Amniotic stem cell (primary cell): ENCODE measurements around the gene AMBP.

Source experiments
- DNase-seq: peaks from one replicate; lab custom pipeline; 2025; lab: John Stamatoyannopoulos, UW

Gene AMBP

GRCh38 chr9:114078021-114078780, at the start of gene AMBP:
TSS of gene AMBP (minus strand) at chr9:114078300. CDS start at chr9:114078209, 91 bp downstream.
- no peak for DNase-seq

- DNase-seq, result no peak
These were observed 48.4 kb upstream of the AMBP start for GRCh38 chr9:114126247-114127060.

- no peak for DNase-seq
These were observed 47.4 kb upstream of the AMBP start for GRCh38 chr9:114125476-114126013.

GRCh38 chr9:114124666-114125475, 46.8 kb upstream of the AMBP start:
- no peak for DNase-seq

GRCh38 chr9:114124138-114124537, 46.0 kb upstream of the AMBP start:
- DNase-seq, result no peak

GRCh38 chr9:114123031-114123977, 45.2 kb upstream of the AMBP start:
- no peak for DNase-seq

GRCh38 chr9:114122136-114123027, 44.3 kb upstream of the AMBP start:
- DNase-seq, result no peak

- no peak for DNase-seq
These were observed 43.4 kb upstream of the AMBP start for GRCh38 chr9:114121227-114122135.

GRCh38 chr9:114120192-114121014, 42.3 kb upstream of the AMBP start:
- no peak for DNase-seq

- no peak for DNase-seq
These were observed 41.4 kb upstream of the AMBP start for GRCh38 chr9:114119242-114120191.

GRCh38 chr9:114117996-114118830, 40.1 kb upstream of the AMBP start:
- no peak for DNase-seq

- DNase-seq, result no peak
These were observed 39.5 kb upstream of the AMBP start for GRCh38 chr9:114117614-114117995.

- DNase-seq, result no peak
These were observed 38.1 kb upstream of the AMBP start for GRCh38 chr9:114116126-114116747.

GRCh38 chr9:114115654-114116125, 37.6 kb upstream of the AMBP start:
- no peak for DNase-seq

- no peak for DNase-seq
These were observed 36.3 kb upstream of the AMBP start for GRCh38 chr9:114114364-114114763.
